Stimulated activated CD8-positive, alpha-beta memory T cell treated with anti-CD3 and anti-CD28 coated beads, Interleukin-4, amount 100 ng/mL, for 48 hours (primary cell): ENCODE data around the gene AFF3.

Experiments
- DNase-seq: peaks from one replicate; pipeline ENCODE4 v3.0.0-alpha.2; 2020

Gene AFF3

DNA sequence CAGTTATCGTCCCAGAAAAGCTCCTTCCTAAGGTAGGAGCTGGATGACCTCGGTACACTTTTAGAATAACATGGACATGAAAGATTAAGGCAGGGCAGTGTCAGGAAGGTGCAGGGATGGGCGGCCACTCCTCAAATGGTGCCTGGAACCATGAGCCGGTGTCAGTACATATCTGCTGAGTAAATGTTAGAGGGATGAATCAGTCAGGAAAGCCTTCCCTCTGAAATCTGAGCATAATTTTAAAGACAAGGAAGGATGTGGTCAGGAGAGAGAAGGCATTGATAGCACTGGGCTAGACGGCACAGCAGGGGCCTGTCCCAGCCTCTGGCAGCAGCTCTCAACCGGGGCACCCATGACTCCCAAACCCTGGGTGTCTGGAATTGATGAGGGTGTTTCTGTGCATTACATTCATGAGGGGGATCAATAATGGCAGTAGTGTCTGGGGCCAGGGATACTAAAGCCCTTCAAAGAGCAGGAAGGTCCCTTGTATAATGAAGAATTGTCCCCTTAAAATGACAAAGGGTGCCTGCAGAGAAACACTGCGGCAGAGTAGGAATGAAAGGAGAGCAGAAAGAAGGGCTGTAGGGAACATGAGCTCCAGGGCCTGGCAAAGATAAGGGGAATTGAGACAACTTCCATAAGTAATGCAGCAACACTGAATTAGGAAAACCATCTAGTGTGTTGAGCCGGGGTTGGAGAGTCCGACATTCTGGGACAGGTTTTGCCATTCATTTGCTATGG is 490.3 kb downstream of the AFF3 start:
- no peak for DNase-seq

DNA sequence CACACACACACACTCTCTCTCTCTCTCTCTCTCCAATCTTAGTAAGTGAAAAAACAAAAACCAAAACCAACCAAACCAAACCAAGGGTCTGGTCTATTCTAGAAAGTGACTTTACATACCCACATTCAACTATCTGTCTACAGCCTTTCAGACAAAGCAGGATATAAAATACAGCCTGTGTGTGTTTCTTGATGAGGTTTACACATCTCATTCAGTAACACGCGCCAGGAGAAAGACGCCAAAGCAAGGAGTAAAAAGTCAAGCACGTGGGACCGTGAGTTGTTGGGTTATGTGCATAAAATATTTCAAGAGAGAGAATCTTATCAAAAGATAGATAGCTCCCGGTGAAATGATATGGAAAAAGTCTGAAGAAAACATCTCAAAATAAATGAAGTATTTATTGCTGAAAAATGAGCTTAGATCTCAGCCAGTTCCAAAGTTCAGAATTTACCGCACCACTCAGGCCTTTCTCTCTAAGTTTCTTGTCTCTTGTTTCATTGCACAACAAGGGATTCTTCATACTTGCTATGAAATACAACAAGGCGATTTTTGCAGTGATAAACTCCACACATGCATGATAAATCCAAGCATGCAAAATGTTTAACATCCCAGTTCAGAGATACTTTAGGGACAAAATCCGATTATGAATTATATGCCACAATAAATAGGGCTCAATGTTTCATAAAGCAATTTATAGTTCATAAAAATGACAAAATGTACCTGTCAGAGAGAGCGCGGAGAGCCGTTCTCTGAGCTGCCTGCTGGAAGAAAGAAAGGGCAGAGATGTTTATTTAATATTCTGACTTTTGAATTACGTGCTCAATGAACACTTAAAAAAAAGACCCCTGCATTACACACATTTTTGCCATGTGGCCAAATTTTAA is 493.2 kb downstream of the AFF3 start:
- no peak for DNase-seq

DNA sequence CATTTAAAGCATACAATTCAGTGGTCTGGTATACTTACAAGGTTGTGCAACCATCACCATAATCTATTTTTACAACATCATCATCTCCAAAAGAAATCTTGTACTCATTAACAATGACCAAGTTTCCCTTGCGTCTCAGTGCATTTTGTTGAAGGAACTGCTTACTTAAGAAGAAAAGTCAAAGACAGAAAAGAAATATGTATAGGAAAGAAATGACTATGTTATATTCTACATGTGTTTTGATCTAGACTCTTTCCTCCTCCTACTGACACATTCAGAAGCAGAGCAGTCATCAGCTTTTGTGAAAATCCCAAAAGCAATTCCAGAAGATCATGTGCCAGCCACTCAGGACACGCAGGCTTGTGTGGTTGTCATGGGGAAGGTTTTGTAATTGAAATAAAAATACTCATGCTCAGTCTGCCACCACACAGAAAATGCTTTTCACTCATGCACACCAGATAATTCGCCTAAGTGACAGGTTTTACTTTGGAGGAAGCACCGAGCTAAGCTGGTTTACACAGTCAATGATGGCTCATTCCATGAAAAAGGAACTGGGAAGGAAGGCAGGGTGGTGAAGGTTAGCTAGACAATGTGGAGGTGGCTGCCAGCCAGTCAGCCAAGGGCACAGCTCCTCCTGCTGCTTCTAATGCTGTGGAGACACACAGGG is 494.1 kb downstream of the AFF3 start:
- DNase-seq = no peak

DNA sequence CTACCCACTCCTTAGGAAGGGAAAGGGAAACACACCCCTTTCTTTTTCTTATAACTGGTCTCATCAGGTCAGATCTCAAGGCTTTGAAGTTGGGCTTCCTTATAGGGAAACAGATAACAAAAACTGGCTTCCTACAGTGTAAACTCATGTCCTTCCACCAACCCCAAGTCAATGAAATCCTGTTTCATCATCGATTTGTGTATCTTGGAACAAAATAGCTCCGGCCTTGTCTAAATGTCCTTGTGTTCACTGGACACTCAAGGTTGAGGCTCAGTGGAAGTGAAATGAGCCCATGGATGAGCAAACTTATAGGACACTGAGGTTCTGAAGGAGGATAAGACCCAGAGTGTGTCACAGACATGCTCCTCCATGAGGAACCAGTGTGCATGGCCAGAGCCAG is 496.4 kb downstream of the AFF3 start:
- DNase-seq = no peak

DNA sequence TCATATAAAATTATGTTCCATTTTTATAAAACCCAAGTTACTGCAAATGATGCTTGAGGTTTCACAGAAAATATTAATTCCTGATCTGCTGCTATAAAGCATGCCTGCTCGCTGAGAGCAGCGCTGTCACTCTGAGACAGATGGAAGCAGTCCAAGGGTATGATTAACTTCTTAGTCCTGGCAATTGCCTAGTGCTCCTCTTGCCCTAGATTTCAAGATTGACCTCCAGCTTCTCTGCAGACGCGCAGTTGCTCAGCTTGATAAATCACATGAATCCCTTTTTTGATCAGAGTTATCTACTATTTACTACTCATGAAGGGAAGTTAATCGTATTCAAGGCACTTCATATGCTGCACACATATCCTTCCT is 498.0 kb downstream of the AFF3 start:
- no peak for DNase-seq

DNA sequence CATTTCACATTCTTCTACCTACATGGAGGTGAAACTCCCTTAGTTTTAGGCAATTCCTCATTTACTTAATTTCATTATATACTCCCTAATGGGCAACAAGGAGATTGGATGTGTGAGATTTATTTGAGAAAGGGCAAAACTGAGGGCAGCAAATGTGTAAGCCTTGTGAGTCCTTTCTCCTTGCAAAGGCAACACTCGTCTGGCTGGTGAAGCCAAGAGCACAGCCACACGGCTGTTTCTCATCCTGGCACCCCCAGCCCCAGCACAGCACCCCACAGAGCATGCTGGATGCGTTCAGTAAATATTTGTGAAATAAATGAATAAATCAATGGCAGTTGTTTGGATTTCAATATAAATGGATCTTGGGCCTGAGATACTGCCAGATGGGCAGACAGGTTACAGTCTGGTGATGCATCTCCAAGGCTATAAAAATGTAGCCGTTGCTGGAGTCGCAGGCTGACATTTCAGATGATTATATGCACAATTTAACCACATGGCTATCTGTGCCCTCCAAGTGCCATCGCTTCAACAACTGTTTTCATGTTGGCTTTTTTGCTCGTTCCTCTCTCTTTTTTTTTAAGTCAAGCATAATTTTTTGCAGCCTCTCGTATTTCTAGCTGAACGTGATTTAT is 498.5 kb downstream of the AFF3 start:
- no peak for DNase-seq

DNA sequence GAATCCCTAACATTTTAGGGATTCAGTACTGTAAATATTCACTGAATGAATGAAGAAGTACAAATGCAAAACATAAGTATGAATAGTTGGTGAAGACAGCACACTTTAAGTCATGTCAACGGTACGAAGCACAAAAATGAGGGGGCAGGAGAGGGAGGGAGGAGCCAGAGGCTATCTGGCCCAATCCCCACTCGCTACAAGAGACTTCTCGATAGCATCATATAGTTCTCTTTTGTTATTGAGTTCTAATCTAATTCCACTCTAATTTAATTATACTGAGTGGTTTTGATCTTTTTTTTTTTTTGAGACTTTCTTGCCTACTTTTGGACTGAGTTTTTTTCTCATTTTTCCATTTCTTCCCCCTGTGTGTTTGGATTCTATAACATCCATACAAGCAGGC is 500.4 kb downstream of the AFF3 start:
- DNase-seq = no peak

DNA sequence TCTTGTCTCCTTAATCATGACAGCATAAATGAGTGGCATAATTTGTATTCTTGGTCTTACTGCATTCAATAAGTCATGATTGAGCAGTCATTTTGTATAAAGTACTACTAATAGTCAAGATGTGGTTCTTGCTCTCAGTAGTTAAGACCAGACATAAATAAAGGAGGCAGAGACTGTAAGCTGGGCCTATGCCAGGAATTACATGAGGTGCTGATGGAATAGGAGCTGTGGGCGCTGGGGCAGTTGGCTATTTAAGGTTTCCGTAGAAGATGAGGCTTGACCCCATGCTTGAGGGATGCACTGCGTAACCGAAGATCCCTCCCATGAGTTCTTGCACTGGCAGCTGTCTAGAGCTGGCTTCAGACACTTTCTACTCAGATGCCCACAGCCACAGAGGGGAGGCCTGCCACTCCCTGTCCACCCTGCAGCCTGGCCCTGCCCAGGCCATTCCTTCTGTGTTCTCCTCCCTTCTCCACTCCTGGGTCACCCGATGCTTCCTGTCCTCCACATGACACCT is 501.7 kb downstream of the AFF3 start:
- no peak for DNase-seq

DNA sequence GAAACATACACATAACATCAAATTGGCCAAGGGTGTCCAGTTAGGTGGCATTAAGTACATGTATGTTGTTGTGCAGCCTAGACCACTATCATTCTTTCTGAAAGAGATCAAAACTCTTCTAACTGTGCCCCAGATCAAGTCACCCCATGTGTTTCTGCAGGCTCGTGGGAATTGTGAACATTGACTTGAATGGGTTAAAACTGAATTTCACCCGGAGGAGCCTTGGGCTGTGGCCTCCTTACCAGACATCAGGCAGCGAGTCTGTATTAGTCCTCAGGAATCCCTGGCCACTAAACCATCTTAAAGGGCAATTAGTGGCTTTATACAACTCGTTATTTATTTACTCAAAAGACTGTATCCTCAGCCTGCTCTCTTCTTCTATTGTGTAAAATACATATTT is 503.6 kb downstream of the AFF3 start:
- DNase-seq = no peak

DNA sequence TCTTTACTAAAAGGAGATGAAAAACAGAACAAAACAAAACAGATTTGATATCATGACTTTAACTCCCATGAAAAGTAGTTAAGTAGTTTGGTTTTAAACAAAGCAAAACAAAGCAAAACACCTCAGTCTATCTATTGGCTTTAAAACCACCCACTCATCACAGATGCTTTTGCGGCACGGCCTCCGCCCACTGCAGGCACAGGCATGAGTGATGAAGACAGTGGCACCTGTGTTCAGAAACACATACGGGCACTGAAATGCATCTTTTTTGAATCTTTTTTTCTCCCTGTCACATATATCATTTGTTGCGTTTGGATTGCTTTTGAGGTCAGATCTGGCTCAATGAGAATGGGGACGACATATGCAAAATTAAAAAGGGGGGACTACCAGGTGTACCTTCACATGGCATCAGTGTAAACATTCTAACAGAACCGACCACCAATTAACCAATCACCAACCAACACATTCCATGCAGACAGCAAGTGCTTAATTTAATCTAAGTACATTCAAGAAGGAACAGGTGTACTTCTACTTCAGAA is 505.2 kb downstream of the AFF3 start:
- no peak for DNase-seq

DNA sequence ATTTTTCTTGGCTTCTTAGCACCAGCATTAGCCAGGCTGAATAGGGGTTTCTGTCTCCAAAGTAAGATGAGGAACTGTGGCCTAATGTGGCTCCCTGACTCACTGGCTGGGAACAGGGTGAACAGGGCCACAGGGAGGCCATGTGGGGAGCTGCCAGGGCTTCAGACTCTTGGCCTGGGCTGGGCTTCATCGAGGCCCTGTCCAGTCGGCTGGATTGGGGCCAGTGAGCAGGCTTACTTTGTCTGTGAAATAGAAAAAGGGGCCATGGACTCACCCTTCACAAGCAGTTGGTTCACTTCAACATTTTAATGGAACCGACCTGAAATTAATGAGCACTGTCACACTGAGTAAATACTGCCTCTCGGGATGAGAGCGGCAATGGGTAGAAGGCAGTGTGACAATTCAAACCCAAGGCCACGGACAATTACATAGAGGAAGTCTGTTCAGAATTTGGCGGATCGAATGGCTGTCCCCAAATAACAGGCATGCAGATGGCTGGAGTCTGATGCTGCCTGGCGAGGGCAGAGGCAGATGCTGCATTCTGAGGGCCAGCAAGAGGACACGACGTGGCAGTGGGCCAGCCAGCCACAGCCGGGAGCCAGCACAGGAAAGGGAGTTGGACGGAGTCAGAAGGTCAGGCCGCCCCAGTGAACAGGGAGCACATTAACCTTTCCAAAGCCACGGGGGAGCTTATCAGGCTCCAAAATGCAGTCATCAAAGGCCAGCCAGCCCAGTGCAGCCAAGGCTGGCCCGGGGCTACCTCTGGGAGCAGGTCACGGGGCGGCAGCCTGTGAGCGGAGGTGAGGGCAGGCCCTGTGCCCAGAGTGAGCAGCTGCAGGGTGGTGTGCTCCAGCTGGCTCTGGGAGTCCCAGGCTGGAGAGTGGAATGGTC is 506.0 kb downstream of the AFF3 start:
- DNase-seq = no peak

DNA sequence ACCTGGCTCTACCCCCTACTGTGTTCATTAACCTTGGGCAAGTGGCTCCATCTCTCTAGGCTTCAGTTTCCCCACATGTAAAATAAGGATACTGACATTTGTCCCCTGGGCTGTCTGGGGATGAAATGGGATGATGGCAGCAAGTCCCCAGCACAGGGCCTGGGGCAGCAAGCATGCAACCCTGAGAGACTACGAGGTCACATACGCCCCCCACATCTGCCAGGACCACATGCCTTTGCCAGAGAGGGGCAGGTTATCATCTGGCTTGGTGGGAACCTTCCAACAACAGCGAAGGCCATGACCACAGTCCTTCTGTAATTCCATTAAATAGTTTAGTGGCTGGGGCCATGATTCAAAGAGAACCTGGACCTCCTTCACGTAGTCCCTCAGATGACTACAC is 506.7 kb downstream of the AFF3 start:
- no peak for DNase-seq

DNA sequence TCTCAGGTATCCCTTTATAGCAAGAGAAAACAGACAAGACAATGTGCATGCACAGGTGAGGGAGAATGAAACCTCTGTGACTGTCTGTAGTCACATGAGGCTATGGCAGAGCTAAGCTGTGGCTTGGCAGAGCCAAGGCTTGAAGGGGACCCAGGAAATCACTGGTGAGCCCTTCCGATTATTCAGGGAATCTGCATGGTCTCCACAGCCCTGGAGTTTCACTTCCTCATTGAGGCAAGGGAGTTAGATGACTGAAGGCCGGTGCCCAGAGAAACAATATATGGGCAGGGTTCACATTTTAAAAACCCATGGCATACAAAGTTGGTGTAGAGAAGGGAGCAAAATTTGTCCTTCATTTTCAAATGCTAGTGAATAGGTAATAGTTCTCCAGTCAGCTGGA is 508.2 kb downstream of the AFF3 start:
- DNase-seq = no peak

DNA sequence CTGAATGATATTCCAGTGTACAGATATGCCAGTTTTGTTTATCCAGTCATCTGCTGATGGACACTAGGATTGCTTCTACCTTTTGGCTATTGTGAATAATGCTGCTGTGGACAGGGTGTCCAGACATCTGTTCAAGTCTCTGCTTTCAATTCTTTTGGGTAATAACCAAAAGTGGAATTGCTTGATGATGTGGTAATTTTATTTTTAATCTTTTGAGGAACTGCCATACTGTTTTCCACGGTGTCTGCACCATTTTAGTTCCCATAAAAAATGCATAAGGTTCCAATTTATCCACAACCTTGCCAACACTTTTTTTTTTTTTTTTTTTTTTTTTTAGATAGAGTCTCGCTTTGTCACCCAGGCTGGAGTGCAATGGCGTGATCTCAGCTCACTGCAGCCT is 510.7 kb downstream of the AFF3 start:
- DNase-seq = no peak

DNA sequence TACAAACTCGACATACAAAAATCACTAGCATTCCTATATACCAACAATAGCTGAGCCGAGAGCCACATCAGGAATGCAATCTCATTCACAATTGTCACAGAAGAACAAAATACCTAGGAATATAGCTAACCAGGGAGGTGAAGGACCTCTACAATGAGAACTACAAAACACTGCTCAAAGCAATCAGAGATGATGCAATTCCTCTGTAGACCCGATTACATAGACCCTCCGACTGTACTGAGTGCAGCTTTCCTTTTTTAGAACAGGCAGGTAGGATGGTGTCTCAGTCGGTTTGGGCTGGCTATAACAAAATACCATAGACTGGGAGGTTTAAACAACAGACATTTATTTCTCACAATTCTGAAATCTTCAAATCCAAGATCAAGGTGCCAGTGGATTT is 513.1 kb downstream of the AFF3 start:
- no peak for DNase-seq

DNA sequence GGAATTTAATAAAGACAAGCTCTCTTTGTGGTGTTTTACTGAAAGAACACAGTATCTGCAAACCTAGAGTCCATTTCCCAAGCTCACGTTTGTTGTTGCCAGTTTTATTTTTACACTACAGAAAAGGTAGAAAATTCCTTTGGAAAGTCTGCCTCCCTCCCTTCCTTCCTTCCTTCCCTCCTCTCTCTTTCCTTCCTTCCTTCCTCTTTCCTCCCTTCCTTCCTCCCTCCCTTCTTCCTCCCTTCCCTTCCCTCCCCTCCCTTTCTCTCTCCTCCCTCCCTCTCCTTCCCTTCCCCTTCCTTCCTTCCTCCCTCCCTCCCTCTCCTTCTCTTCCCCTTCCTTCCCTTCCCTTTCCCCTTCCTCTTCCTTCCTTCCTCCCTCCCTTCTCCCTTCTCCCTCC is 516.2 kb downstream of the AFF3 start:
- DNase-seq = no peak

DNA sequence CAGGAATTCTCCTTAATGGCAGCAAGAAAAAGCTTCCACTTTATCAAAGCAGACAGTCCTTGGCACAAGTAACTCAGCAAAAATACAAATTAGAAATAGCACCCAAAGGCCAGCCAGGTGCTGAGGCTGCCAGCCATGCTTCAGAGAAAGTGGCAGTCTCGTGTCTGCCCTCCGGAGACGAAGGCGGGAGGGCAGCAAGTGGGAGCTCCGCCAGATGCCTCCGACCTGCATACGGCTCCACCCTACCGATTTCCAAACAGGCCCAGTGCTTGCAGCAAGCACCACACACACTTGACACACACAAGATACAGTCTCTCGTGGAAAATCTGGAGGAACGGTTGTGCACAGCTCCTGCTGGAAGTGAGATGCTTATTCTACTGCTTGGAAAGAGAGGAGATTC is 517.7 kb downstream of the AFF3 start:
- DNase-seq = no peak

DNA sequence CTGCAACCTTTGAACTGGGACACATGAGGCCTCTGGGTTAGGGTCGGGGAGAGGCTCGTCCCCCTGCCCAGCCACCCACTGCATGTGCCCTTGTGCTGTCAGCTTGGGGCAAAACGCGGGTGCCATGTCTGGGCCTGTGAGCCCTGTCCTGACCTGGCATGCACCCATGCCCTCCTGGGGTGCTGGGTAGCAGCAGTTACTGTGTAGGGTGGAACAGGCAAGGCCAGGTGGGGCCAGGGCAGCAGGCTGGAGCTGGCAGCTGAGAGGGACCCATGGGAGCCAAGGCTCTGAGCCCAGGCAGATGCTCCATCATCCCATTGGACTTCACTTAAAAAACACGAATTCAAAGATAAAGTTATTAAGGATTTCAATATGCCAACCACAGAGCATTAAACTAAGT is 518.8 kb downstream of the AFF3 start:
- DNase-seq = no peak

DNA sequence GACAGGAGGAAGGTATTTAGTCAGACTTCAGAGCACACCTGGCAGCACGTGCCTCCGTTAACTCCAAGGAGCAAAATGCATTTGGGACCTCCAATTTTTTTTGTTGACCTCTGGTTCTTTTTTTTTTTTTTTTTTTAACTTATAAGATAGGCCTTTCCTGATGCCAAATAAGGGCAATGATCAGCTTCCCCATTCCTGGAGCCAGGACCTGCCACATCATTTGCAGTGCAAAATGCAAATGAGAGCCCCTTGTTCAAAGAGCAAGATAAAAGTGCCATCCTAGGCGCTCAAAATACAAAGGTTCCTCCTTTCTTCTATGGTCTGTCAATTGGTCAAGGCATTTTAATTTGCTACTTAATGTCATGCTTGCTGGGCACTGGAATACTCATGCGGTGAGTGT is 519.4 kb downstream of the AFF3 start:
- no peak for DNase-seq

DNA sequence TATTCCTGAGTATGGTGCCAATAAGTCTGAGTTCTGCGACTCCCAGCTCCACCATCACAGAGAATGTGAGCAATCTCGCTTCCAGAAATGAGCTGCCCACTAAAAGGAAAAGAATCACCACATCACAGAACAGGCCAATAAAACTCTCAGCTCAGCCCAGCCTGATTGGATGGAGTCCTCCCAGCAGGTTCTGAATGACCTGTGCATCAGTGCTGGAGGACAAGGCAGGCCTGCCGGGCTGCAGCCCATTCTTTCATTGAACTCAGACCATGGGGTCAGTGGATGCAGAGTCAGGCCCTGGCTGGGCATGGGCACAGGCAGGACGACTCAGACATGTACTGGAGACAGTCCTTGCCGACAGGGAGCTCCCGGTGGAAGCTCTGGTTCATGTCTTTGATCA is 519.9 kb downstream of the AFF3 start:
- no peak for DNase-seq

DNA sequence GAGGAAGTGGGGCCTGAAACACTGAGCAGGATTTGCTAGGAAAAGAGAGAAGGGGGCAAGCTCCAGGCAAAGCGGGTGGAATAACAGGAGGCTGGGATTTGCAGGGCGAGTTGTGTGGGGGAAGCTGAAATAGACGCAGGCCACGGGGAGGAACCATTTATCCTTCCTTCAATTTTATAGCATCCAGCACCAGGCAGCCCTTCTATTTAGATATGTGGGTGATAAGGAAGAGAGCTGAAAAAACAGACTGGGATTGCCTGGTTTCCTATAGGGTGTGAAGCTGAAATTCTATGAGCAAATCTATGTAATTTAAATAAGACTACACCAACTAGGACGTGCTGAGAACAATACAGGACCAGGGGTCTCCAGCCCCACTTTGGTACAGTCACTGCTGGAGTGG is 520.6 kb downstream of the AFF3 start:
- DNase-seq = no peak

DNA sequence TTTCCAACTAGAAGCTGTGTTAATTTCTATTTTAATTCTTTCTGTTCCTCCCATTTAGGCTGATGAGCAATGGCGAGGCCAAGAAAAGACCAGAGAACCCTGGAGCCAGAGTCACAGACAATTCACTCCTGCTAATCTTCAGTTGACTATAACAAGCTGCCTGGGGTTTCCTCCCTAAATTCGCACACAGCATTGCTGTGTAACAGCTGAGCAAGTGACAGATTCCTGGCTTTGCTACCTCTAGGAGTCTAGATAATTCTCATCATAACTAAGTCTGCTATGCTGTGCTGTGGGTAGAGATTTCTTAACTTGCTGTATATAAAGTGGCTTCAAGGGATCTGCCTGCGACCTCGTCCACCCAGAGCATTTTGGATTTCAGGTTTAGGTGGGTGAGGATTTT is 521.3 kb downstream of the AFF3 start:
- no peak for DNase-seq
